GM21515 (cell line): ENCODE measurements around the gene OR5B21.

Experiments used
- ATAC-seq: cut with Tn5 transposase; IDR thresholded peaks from one replicate; pipeline ENCODE4 v1.9.1; 2021; ENCODE audit not compliant: unreplicated experiment

Gene OR5B21

GRCh38 chr11:58494101-58494500 is 13.8 kb downstream of the OR5B21 start:
- ATAC-seq = no peak

- no peak for ATAC-seq
Observed at GRCh38 chr11:58493676-58494075, 14.2 kb downstream of the OR5B21 start.

GRCh38 chr11:58490827-58491226 is 17.1 kb downstream of the OR5B21 start:
- ATAC-seq = no peak

DNA sequence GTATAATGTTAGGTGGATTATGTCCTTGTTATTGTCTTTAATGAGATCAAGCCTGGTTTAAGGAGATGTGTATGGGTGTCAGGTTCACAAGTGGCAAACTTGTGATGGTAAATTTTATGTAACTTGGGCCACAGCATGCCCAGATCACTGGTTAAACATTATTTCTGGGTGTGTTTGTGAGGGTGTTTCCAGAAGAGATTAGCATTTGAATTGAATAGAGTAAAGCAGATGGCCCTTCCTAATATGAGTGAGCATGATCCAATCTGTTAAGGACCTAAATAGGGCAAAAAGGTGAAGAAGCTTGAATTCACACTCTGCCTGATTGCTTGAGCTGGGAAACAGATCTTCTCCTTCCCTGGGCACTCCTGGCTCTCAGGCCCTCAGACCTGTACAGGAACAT is 20.7 kb downstream of the OR5B21 start:
- no peak for ATAC-seq

DNA sequence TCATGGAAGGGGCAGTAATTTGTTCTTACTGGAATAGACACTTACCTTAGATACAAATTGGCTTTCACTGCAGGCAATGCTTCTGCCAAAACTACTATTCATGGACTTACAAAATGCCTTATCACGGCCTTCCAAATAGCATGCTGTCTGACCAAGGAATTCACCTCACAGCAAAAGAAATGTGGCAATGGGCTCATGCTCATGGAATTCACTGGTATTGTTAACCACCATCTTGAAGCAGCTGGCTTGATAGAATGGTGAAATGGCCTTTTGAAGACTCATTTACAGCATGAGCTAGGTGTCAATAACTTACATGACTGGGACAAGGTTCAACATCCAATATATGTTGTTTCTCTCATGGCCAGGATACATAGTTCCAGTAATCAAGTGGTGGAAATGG is 21.9 kb downstream of the OR5B21 start:
- ATAC-seq = no peak

DNA sequence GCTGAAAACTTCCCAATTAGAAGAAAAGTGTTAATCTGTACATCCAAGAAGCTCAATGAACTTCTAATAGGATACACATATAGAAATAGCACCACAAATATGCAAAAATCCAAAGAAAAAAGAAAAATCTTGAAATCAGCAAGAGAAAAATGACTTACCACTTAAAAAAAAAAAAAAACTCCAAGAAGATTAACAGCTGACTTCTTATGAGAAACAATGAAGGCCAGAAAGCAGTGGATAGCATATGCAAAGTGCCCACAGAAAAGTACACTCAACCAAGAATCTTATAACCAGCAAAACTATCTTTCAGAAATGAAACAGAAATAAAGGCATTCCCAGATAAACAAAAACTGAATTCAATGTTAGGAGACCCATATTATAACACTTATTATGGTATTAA is 36.0 kb downstream of the OR5B21 start:
- ATAC-seq = no peak

DNA sequence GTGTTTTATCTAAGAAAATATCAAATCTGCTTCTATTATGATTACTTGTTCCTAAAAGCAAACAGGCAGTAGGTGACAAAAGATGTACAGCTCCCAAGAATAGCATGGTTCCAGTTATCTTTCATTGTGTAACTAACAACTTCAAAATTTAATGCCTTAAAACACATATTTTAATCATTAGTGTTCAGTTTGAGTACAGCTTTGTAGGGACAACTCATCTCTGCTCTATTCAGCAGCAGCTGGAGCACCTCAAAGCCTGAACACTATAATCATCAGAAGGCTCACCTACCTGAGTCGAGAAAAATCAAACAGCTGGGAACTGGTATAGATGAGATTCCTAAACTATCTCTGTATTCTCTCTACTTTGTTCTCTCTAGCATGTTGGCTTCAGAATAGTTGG is 41.6 kb downstream of the OR5B21 start:
- no peak for ATAC-seq

- no peak for ATAC-seq
Observed at GRCh38 chr11:58465690-58466089, 42.2 kb downstream of the OR5B21 start.
